Smooth muscle cell (in vitro differentiated cells): ENCODE data around the gene IKZF3. TPM values are rescaled to one million over a fixed set of nuclear protein-coding genes. Genes with fewer than 3 reads are reported as not detected.
A peak's percentile ranks its signal among the peaks of the same experiment; 100 is the strongest.

Source experiments
- DNase-seq: peaks from one replicate; lab custom pipeline; 2025; ENCODE audit not compliant: unreplicated experiment; lab: John Stamatoyannopoulos, UW
- H2AFZ ChIP-seq: fragments of 200-600 bp; sonication (generic); 2 replicates; pipeline ENCODE4 v1.6.0; 2016; ENCODE audit warnings: antibody characterized with exemption, low read depth, mild to moderate bottlenecking
- H3F3A ChIP-seq: fragments of 200-600 bp; sonication (generic); 2 replicates; pipeline ENCODE4 v1.6.0; 2017; ENCODE audit warnings: antibody characterized with exemption, low read depth
- H3K27ac ChIP-seq: fragments of 200-600 bp; sonication (generic); 2 replicates; pipeline ENCODE4 v1.5.1; 2016; ENCODE audit warnings: low read depth, mild to moderate bottlenecking
- H3K27me3 ChIP-seq: fragments of 200-600 bp; sonication (generic); 2 replicates; pipeline ENCODE4 v1.6.1; 2016; ENCODE audit warnings: low read depth, mild to moderate bottlenecking
- H3K36me3 ChIP-seq: fragments of 200-600 bp; sonication (generic); 2 replicates; pipeline ENCODE4 v1.5.1; 2016; ENCODE audit warnings: low read depth
- H3K4me1 ChIP-seq: fragments of 200-600 bp; sonication (generic); 2 replicates; pipeline ENCODE4 v1.5.1; 2016; ENCODE audit warnings: low read depth
- H3K4me2 ChIP-seq: fragments of 200-600 bp; sonication (generic); 2 replicates; pipeline ENCODE4 v1.6.0; 2016; ENCODE audit warnings: mild to moderate bottlenecking
- H3K4me3 ChIP-seq: fragments of 200-600 bp; sonication (generic); 2 replicates; pipeline ENCODE4 v1.5.1; 2016; ENCODE audit warnings: mild to moderate bottlenecking
- H3K79me2 ChIP-seq: fragments of 200-600 bp; sonication (generic); 2 replicates; pipeline ENCODE4 v1.6.0; 2016; ENCODE audit warnings: low read depth, mild to moderate bottlenecking
- H3K9ac ChIP-seq: fragments of 200-600 bp; sonication (generic); 2 replicates; pipeline ENCODE4 v1.6.0; 2016; ENCODE audit warnings: low read depth
- H3K9me3 ChIP-seq: fragments of 200-600 bp; sonication (generic); replicated peaks from 2 replicates; pipeline ENCODE4 v1.5.1; 2016; ENCODE audit warnings: low read depth
- H4K20me1 ChIP-seq: fragments of 200-600 bp; sonication (generic); 2 replicates; pipeline ENCODE4 v1.6.0; 2016; ENCODE audit warnings: low read depth
- WGBS: methylation state at CpG from one replicate; pipeline ENCODE4 v1.1.7; 2016; ENCODE audit warnings: low lambda C conversion rate; 5-methylcytosine and 5-hydroxymethylcytosine counted together
- polyA plus RNA-seq: library from polyadenylated mRNA; unstranded; fragments of >200 nt; fragmentation: Nextera tagmentation; extraction: Ambion mirVana; gene quantifications from 2 replicates; pipeline ENCODE4 v1.2.1, GENCODE V29; 2016
- total RNA-seq: library from RNA; depleted of rRNA; stranded (reverse); fragments of >200 nt; gene quantifications from 2 replicates; pipeline ENCODE4 v1.2.3, GENCODE V29; 2014
- TF ChIP-seq, protein P1 (sequence below): fragments of 200-600 bp; sonication (generic); IDR thresholded peaks from 2 replicates; pipeline ENCODE4 v1.5.1; 2017; ENCODE audit warnings: borderline replicate concordance, mild to moderate bottlenecking, antibody characterized with exemption; ENCODE audit not compliant: insufficient read depth, poor library complexity, severe bottlenecking

IKZF3 gene
- total and polyA plus RNA-seq, 2 experiments from 2014 or later = under 0.01 TPM; not detected in 1

DNA sequence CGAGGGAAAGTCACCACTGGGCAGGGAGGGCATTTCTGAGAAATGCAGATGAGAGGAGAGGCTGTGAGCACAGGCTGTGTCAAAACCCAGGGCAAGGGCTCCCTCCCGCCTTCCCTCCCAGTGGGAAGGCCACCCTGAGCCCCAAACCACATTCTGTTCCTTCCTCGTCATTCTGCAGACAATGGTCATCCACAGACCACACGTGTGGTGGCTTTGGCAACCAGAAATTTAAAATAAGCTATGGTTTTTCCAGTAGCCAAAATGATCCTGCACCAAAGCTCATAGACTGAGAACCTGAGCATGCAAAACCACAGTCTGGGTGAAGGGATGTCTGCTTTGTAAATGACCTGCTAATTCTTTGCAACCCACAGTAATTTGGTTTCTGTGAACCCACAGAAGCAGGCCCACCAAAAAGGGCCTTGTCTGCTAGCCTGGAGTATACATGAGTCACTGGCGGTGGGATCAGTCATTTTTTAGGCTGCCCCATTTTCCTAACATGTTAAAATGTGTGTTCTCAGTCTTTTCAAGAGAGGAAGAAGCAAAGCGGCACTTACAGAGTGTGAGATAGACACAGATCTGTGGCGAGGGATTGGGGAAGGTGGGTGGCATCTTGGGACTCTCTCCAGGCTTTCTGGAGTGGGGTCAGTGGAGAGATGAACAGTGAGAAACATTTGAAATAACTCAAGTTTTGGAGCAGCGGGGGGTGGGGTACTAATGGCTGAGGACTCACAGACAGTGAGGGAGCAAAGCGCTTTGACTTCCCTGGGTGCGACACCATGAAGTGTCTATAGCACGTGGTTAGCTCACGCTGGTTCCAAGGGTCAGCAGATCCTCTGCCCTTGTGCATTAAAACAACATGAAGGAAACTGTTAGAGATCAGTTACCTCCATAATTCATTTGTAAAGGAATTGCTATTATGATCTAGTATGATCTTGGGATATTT lies 105.9 kb downstream of the IKZF3 start:
- Histone ChIP-seq H3K4me2 (peak overlapping the region; percentile 23), H3F3A (peaks cover 10% of the 10 kb centered on the region), H3K27ac (peak overlapping the region; percentile 71), H3K27me3 (no peaks in the 10 kb centered on the region), H3K9ac (peak overlapping the region; percentile 14), H3K79me2 (no peaks in the 10 kb centered on the region), H3K36me3 (no peaks in the 10 kb centered on the region), H3K9me3 (no peaks in the 10 kb centered on the region), H3K4me1 (peaks cover 22% of the 10 kb centered on the region), H3K4me3 (no peak overlapping the region), H2AFZ (no peak overlapping the region), H4K20me1 (no peaks in the 10 kb centered on the region)
- WGBS = 54% methylated on average over 12 of the region's 12 CpGs
- TF ChIP-seq, protein P1, sequence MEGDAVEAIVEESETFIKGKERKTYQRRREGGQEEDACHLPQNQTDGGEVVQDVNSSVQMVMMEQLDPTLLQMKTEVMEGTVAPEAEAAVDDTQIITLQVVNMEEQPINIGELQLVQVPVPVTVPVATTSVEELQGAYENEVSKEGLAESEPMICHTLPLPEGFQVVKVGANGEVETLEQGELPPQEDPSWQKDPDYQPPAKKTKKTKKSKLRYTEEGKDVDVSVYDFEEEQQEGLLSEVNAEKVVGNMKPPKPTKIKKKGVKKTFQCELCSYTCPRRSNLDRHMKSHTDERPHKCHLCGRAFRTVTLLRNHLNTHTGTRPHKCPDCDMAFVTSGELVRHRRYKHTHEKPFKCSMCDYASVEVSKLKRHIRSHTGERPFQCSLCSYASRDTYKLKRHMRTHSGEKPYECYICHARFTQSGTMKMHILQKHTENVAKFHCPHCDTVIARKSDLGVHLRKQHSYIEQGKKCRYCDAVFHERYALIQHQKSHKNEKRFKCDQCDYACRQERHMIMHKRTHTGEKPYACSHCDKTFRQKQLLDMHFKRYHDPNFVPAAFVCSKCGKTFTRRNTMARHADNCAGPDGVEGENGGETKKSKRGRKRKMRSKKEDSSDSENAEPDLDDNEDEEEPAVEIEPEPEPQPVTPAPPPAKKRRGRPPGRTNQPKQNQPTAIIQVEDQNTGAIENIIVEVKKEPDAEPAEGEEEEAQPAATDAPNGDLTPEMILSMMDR = no peak
- no peak for DNase-seq

DNA sequence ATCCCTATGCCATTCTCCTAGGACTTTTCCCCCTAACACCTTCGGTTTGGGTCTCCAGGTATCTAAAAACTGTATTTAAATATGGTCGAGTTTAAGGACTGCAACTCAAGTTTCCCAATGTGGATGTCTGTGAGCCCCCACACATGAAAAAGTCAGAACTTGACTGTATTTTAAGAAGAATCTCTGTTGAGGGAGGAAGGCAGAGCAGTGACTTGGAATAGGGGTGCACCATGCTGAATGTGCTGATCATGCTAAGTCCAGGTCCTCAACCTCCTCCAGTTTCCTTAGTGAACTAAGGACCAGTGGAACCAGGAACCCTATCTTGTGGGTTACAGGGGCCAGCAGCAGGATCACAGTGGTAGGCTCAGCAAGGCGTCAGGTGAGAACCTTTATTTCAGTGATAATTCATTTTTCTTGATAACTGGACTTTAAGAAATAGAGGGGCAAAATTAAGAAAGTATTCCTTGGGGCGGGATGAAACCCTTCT lies 106.9 kb downstream of the IKZF3 start:
- TF ChIP-seq, protein P1 = no peak
- 92% methylated on average over 4 of the region's 4 CpGs for WGBS
- Histone ChIP-seq H3K4me3 (no peak overlapping the region), H4K20me1 (no peaks in the 10 kb centered on the region), H3F3A (peaks cover 15% of the 10 kb centered on the region), H3K4me1 (peaks cover 13% of the 10 kb centered on the region), H2AFZ (no peak overlapping the region), H3K36me3 (no peaks in the 10 kb centered on the region), H3K4me2 (peak overlapping the region; percentile 23), H3K27me3 (no peaks in the 10 kb centered on the region), H3K9me3 (no peaks in the 10 kb centered on the region), H3K79me2 (no peaks in the 10 kb centered on the region), H3K27ac (peak overlapping the region; percentile 71), H3K9ac (peak overlapping the region; percentile 14)
- no peak for DNase-seq

DNA sequence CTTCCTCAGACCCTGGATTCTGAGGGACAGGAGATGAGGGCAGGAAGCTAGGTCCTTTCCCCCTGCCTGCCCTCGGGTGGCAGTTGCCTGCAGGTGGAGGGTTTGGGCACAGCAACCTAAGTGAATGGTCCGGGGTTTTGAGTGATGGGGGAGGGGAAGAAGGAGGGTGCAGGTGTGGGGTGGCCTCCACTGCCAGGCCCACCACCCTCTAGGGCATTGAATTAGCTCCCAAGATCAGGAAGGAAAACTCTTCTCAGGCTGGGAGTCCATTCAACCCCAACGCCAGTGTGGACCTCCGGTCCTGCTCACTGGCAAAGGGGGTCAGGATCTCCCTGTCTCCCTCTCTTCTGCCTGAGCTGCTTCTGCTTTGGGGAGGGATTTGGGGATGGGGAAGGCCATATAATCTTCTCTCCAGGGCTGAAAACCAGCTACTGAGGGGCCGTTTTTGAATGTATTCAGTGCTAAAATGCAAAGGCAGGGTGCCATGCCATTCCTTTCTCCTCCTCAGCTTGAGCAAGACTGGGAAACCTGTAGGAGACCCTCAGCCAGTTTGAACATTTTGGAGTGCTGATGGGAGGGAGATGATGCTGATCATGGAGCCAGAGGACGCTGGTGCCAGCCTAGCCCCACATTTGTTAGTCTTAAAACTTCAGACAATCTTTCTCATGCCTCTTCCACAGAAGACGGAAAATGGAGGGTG lies 107.6 kb downstream of the IKZF3 start:
- 84% methylated on average over 7 of the region's 7 CpGs for WGBS
- no peaks in the 10 kb centered on the region for H4K20me1 ChIP-seq
- peak overlapping the region; percentile 94 for H3K27ac ChIP-seq
- TF ChIP-seq, protein P1 = no peak
- H3K79me2 ChIP-seq = no peaks in the 10 kb centered on the region
- H3K36me3 ChIP-seq = no peaks in the 10 kb centered on the region
- peaks cover 13% of the 10 kb centered on the region for H3K4me1 ChIP-seq
- H3K9me3 ChIP-seq = no peaks in the 10 kb centered on the region
- no peak overlapping the region for H2AFZ ChIP-seq
- no peak overlapping the region for H3K9ac ChIP-seq
- no peak overlapping the region for H3K4me3 ChIP-seq
- DNase-seq = no peak
- no peak overlapping the region for H3K4me2 ChIP-seq
- H3F3A ChIP-seq = peaks cover 15% of the 10 kb centered on the region
- no peaks in the 10 kb centered on the region for H3K27me3 ChIP-seq
